ENCODE results near the gene TARBP1.

The TARBP1 gene

GRCh38 chr1:234345237-234345636, 133.7 kb downstream of the TARBP1 start:
- no peak for DNase-seq (ENCODE audit: low spot score)

DNA sequence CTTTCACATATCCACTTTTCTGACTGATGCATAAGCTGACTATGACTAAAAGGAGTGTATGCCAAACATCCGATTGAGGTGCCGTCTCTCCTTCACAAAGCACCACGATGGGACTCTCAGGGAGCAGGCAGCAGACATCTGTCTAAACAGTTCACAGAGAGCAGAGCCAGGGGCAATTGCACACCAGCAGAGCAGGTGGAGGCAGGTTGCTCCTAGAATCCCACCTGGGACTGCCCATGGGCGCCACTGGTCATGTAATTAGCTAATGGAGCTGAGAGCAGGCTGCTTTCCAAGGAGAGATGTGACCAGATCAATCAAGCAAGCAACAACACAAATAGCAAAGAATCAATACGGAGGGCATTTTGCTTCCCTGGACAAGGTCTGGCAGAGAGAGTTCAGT, 136.2 kb downstream of the TARBP1 start:
- DNase-seq (ENCODE audit: low spot score) = no peak

All from GM03348 (cell line).